Colonic mucosa (tissue), 4 donors: ENCODE data around the gene SIT1. TPM values are rescaled to one million over a fixed set of nuclear protein-coding genes. Genes with fewer than 3 reads are reported as not detected.
A peak's percentile ranks its signal among the peaks of the same experiment; 100 is the strongest.

Experiments used
- DNase-seq: peaks from one replicate; pipeline ENCODE4 v3.0.0-alpha.2; 2020
- H3K27ac ChIP-seq: fragments of 200-600 bp; one replicate; pipeline ENCODE4 v1.8.0; 2021
- H3K27me3 ChIP-seq: fragments of 200-600 bp; one replicate; pipeline ENCODE4 v1.8.0; 2021
- H3K36me3 ChIP-seq: fragments of 200-600 bp; one replicate; pipeline ENCODE4 v1.8.0; 2021
- H3K4me1 ChIP-seq: fragments of 200-600 bp; one replicate; pipeline ENCODE4 v1.8.0; 2021; ENCODE audit warnings: mild to moderate bottlenecking
- H3K4me3 ChIP-seq: fragments of 200-600 bp; one replicate; pipeline ENCODE4 v1.8.0; 2021
- H3K9ac ChIP-seq, 2 donors: one replicate each; pipeline ENCODE4 v1.7.0; 2013; ENCODE audit warnings: control low read depth in 2 of 2, low read depth in 2 of 2, low read length in 2 of 2
- H3K9me3 ChIP-seq: fragments of 200-600 bp; one replicate; pipeline ENCODE4 v1.8.0; 2021
- CTCF ChIP-seq: fragments of 200-600 bp; IDR thresholded peaks from one replicate; pipeline ENCODE4 v1.8.0; 2022; ENCODE audit warnings: antibody characterized with exemption, mild to moderate bottlenecking
- intact Hi-C: fragments of 100-400 bp; cut with DNase I; formaldehyde crosslinking; loops from one replicate; pipeline ENCODE4 v1.14.1; 2022
- total RNA-seq, 2 donors: library from RNA; stranded (reverse); fragmentation: NEBNext Ultra II Directional in 1 of 2; extraction: Animal tissue kit (Norgen Biotek cat#: 25700) in 1 of 2; gene quantifications; one replicate each; pipeline ENCODE4 v1.2.1, GENCODE V29; 2021
- donor health status: healthy.
- donor health status: DM: no; HTN: no; CAD: no.
- donor health status: DM: no; HTN: no; CAD: no.

The SIT1 gene
- total RNA-seq, 2 donors from 2014 or later: 0.67 to 1.0 TPM

GRCh38 chr9:35658137-35658967, 7.6 kb upstream of the SIT1 start, which contains the start of gene CCDC107:
Gene CCDC107 (plus strand): TSS chr9:35658292. CDS start chr9:35658380, 88 bp downstream.
- H3K27me3 ChIP-seq: no peaks in the 10 kb centered on the region
- H3K4me3 ChIP-seq: peak within 1 kb of the TSS; percentile 85
- peak within 1 kb of the TSS; percentile 91 for H3K27ac ChIP-seq
- peaks cover 20% of the 10 kb centered on the region for H3K4me1 ChIP-seq
- H3K36me3 ChIP-seq: no peaks in the 10 kb centered on the region
- peak; percentile 51 for TF ChIP-seq CTCF
- peak within 1 kb of the TSS; percentile 86 to 98 for H3K9ac ChIP-seq
- intact Hi-C loops: no loop called here
- peak; percentile 84 for DNase-seq
- no peaks in the 10 kb centered on the region for H3K9me3 ChIP-seq

GRCh38 chr9:35657546-35658136, 6.9 kb upstream of the SIT1 start, which contains the start of gene RMRP:
Gene RMRP (minus strand): TSS chr9:35658019.
- H3K9me3 ChIP-seq: no peaks in the 10 kb centered on the region
- no peaks in the 10 kb centered on the region for H3K36me3 ChIP-seq
- peaks cover 20% of the 10 kb centered on the region for H3K4me1 ChIP-seq
- H3K27me3 ChIP-seq: no peaks in the 10 kb centered on the region
- H3K4me3 ChIP-seq: peak within 1 kb of the TSS; percentile 85
- peak within 1 kb of the TSS; percentile 91 for H3K27ac ChIP-seq
- DNase-seq: peak; percentile 97
- peak; percentile 24 for TF ChIP-seq CTCF
- intact Hi-C loops: no loop called here
- peak within 1 kb of the TSS; percentile 86 to 98 for H3K9ac ChIP-seq

- H3K27me3 ChIP-seq: no peaks in the 10 kb centered on the region
- H3K36me3 ChIP-seq: no peaks in the 10 kb centered on the region
- no peaks in the 10 kb centered on the region for H3K9me3 ChIP-seq
- no peak for DNase-seq
- peak overlapping the region; percentile 61 to 86 for H3K9ac ChIP-seq
- peak overlapping the region; percentile 91 for H3K27ac ChIP-seq
- TF ChIP-seq CTCF: no peak
- H3K4me1 ChIP-seq: peaks cover 19% of the 10 kb centered on the region
- H3K4me3 ChIP-seq: peak overlapping the region; percentile 28
- intact Hi-C loops: no loop called here
These were observed 6.3 kb upstream of the SIT1 start for GRCh38 chr9:35656831-35657545.

GRCh38 chr9:35656348-35656747, 5.6 kb upstream of the SIT1 start:
- Histone ChIP-seq H3K27ac (no peak overlapping the region), H3K27me3 (no peaks in the 10 kb centered on the region), H3K4me3 (no peak overlapping the region), H3K9ac (no peak overlapping the region), H3K4me1 (peaks cover 25% of the 10 kb centered on the region), H3K9me3 (no peaks in the 10 kb centered on the region), H3K36me3 (no peaks in the 10 kb centered on the region)
- DNase-seq: no peak
- intact Hi-C loops: no loop called here
- no peak for TF ChIP-seq CTCF

GRCh38 chr9:35653611-35654010, 2.9 kb upstream of the SIT1 start:
- DNase-seq: no peak
- H3K4me3 ChIP-seq: no peak overlapping the region
- peaks cover 10% of the 10 kb centered on the region for H3K4me1 ChIP-seq
- no peak overlapping the region for H3K27ac ChIP-seq
- no peaks in the 10 kb centered on the region for H3K9me3 ChIP-seq
- intact Hi-C loops: no loop called here
- H3K36me3 ChIP-seq: no peaks in the 10 kb centered on the region
- no peaks in the 10 kb centered on the region for H3K27me3 ChIP-seq
- TF ChIP-seq CTCF: no peak
- H3K9ac ChIP-seq: no peak overlapping the region
